PC-9 (cell line): ENCODE measurements around the gene KIF2A.

ENCODE experiments used
- CTCF ChIP-seq: fragments of 200-600 bp; sonication (generic); conservative IDR thresholded peaks from 2 replicates; pipeline ENCODE4 v1.6.1; 2017; ENCODE audit warnings: mixed run types, antibody characterized with exemption, mild to moderate bottlenecking, moderate library complexity
- EZH2 ChIP-seq: fragments of 200-600 bp; sonication (generic); IDR thresholded peaks from 2 replicates; pipeline ENCODE4 v1.8.0; 2017; ENCODE audit warnings: antibody characterized with exemption, low read depth

- TF ChIP-seq CTCF (no peak), EZH2 (no peak)
Observed at GRCh38 chr5:62343428-62343827, 37.4 kb downstream of the KIF2A start.
